HTERT RPE-1 (cell line): ENCODE data around the gene PACRG.

ENCODE experiments used
- in situ Hi-C: fragments of 300-500 bp; cut with MboI; formaldehyde crosslinking; loops from 4 replicates; pipeline ENCODE4 v1.14.3; 2020; ENCODE audit warnings: low sequenced_read_pairs

Gene PACRG

GRCh38 chr6:163126741-163127140 is 399.0 kb downstream of the PACRG start:
- in situ Hi-C loops, result no loop called here

DNA sequence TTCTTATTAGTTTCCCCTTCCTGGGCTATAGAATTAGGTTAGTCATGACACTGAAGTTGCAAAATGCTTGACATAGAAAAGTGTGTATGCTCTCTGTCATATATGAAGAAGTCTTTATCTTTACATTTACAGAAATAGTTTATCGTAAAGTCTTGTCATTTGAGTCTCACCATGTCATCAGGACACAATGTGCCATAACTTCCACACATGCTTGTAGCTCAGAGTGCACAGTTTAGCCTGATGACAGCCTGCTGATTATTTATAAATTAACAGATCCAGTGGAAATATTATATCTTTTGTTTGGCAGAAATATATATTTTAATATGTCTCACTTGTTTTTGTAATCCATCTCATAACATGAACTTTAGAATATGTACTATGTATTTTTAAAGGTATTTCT is 399.8 kb downstream of the PACRG start:
- in situ Hi-C loops, result no loop called here

DNA sequence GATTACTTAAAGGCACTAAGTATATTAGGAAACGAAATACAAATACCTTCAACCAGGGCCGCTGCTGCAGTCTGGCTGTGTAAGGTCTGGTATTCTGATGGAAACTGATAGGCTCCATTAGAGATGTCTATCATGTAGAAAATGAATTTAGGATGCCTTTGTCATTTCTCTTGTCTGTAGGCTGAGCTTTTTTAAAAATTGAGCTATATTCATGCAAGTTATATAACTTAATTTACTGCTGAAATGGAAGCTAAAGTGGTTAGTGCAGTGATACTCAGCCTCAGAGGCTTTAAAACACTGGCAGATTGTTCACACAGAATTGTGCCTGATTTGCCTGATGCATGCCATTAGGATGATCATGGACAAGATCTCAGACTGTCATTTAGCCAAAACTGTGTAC is 400.6 kb downstream of the PACRG start:
- in situ Hi-C loops, result no loop called here

DNA sequence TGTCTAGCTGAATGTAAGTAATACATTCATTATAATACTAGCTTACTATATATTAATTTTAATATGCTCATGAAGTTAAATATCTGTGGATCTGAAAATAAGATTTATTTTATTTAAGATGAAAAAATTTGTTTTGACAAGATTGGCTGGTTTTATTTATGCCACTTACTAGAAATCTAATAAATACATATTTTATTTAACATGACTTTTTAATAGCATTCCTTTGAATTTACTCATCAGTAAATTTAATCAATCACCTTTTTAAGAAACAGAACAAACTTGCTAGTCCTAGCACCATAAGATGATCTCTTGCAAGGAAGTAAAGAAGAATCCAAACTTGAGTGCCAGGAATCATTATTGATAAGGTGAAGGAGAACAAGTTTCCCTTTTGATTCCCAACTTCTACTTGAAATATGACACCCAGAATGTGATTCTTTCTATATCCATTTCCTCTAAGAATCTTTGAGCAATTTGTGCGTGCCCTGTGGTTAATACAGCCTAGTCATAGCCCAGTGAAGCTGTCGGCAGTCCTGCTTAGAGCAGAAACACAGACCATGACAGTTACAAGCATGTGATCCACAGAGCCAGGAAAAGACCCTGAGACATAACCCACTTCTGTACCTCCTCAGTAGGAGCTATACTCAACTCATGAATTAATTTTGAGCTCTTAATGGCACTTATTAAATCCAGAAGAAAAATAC is 404.4 kb downstream of the PACRG start:
- in situ Hi-C loops, result no loop called here

DNA sequence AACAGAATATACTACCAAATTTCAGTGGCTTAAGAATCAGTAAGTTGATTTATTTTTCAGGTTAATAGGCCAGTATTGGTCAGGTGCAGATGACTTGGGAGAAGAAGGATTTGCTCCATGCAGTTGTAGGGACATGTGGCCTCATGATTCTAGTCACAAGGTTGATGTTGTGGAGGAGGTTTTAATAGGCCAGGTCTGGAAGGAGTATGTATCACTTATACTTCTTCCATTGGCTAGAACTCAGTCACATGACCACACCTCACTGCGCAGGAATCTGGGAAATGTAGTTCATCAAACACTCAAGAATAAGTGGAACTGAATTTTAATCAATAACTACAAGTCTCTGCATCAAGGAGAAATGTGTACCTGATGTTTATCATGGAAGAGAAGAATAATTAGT is 405.2 kb downstream of the PACRG start:
- in situ Hi-C loops, result no loop called here

DNA sequence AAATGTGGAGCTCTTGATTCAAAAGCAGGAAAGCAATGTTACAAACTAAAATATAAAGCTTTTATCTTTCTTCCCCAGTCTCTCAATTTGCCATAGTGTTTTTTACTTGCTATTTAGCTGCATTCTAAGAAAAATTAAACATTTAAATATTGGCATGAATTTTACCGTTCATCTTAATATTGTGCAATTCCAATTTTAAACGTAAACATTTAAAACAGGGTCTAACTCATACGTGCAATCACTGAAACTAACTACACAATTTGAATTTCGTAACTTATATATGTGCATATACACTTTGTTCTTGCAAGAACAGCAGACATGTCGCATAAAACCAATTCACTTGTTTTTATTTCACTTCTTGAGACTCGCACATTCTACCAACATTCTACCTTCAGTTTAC is 405.9 kb downstream of the PACRG start:
- in situ Hi-C loops, result no loop called here

GRCh38 chr6:163136681-163137397 is 409.1 kb downstream of the PACRG start:
- in situ Hi-C loops, result no loop called here

DNA sequence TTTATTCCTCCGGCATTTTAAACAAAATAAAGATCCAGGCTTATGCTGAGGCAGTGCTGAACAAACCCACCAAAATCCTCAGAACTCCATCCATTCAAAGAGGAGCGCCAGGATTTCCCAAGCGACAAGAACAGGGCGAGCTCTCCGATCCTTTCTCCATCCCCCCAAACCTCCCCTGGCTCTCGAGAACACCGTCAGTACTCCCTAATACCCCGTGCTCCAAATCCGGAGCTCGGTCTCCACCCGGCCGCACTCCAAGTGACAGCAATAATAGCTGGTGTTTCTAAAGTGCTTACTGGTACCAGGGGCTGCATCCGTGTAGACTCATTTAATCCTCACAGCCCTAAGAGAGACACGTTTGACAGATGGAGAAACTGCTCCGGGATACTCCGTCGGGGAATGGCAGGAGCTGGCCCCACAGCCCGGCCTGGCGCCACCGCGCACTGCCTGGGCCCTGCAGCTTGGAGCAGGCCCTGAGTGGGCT is 409.7 kb downstream of the PACRG start:
- in situ Hi-C loops, result no loop called here

DNA sequence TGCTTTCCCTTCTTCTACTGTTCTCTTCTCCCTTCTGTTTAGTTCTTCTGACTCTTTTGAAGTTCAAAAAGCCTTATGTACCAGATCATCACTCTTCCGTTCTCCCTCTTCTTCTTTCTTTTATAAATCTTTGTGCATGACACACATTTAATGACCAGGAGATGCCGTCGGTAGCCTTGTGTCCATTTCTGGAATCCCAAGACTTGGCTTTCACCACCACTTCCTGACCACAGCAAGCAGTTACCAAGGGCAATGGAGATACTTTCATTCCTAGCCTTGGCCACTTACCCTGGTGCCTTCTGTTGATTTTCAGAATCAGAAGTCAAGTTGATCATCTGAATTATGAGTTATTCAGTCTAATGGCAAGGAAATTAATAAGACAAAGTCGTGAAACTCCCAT is 418.3 kb downstream of the PACRG start:
- in situ Hi-C loops, result no loop called here

GRCh38 chr6:163147994-163148393 is 420.2 kb downstream of the PACRG start:
- in situ Hi-C loops, result no loop called here

DNA sequence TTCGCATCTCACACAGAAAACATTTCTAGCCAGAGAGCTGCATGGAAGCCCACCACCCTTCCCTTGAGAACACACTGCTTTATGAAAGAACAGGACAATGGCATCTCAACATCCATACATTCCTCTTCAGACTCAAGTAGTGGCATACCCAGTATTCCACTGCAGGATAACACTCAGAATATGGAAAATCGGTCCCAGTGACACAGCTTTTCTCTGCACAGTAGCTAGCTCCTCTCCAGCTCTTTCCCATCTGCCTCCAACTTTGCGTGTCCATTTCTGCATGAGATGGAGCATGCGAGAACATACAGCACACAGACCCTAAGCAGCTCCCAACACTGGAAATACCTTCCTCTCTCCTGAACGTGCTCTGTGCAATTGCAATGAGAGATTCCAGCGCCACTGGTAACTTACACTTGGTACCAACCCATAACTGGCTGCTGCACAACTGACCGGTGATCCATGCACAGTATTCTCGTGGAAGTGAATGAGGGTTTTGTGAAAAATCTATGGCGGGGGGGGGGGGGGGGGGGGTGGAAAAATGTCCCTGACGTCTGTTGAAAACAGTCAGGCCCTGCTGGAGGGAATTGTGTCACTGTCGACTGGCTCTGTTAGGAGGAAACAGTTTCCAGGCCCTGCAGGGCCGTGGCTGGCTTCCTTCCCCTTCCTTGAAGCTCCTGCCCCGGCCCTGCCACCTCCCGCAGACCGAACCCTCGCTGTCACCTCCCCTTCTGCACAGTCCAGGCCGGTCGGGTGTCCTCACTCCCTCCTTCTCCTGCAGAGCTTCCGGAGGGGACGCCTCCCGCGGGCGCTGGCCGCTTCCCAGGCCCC is 420.9 kb downstream of the PACRG start:
- in situ Hi-C loops, result no loop called here

DNA sequence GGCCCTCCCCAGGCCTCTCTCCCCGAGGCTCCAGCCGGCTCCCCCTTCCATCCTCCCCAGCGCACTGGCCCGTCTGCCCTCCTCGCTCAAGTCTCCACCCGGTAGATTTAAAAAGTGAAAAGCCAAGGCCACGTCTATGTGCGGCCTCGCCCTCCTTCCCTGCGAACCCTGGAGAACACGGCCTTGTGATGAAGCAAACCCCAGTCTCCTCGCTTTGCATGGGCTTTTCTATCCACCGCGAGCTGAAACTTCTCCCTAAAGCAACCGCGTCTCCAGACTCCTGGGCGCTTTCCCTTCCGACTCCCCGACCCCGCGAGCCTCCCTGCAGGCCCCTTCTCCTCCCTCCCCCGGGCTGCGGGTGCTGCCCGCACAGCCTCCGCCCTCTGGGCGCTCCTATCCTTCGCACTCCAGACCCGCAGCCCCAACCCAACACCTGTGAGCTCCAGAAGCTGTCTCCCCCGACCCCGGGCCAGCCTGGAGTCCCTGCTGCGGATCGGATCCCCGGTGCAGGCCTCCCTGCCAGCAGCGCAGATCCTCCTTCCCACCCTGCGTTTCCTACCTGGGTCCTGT is 421.6 kb downstream of the PACRG start:
- in situ Hi-C loops, result no loop called here

GRCh38 chr6:163151212-163151611 is 423.4 kb downstream of the PACRG start:
- in situ Hi-C loops, result no loop called here

- in situ Hi-C loops, result no loop called here
These were observed 424.9 kb downstream of the PACRG start for GRCh38 chr6:163152701-163153100.

DNA sequence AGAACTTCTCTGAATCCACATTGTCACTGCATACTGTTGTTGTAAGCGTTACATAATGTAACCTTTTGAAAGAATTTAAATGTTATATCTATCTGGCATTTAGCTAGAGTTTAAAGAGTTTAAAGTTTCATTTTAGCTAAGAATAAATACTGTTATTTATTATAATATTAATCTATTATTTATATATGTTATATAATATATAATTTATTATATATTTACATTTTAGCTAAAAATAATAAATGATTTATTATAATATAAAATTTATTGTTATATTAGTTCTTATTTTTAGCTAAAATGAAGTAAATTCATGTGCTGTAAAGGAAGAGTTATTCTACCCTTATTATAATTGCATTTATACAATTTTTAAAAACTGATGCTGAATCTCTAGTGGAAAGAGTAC is 431.3 kb downstream of the PACRG start:
- in situ Hi-C loops, result no loop called here

- in situ Hi-C loops, result no loop called here
These were observed 431.9 kb downstream of the PACRG start for GRCh38 chr6:163159689-163160088.

- in situ Hi-C loops, result no loop called here
These were observed 434.5 kb downstream of the PACRG start for GRCh38 chr6:163162007-163162873.

GRCh38 chr6:163162874-163163213 is 435.1 kb downstream of the PACRG start:
- in situ Hi-C loops, result no loop called here

DNA sequence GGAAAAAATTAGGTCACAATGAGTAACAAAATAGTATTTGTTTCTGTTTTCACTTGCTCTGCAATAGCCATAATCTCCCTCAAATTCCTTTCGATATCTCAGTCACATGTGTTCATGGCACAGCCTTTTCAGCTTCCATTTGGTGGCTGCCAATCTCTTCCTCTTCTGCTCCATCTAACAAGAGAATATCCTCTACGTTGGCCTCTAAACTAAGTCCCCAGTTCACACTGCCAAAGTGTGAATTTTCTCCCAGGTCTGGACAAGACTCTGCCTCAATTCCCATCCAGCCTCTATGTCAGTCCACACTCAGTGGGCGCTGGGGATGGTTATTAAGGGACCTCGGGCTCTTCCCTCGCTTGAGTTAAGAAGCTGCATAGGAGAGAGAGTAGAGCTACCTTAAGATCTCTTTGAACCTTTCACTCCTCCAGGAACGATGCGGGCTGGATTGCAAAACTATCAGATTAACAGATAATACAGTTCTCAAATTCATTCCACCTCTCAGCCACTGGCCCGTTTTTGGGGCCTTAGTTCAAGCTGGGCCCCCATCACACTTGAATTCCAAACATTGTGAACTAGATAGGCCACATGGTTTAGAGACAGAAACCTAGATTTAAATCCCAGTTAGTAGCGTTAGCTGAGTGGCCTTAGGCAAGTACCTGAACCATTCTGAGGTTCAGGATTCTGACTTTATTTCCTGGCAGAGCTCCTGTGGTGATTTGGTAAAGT is 436.6 kb downstream of the PACRG start:
- in situ Hi-C loops, result no loop called here
